GM21786 (cell line): ENCODE measurements around the gene SRP54.
A peak's percentile ranks its signal among the peaks of the same experiment; 100 is the strongest.
"Not testable (repeated sequence)": the region's sequence is repeated elsewhere in the genome, so short reads cannot be mapped to it uniquely, and the experiment has no call there.

Experiments
- ATAC-seq: cut with Tn5 transposase; IDR thresholded peaks from one replicate; pipeline ENCODE4 v1.9.1; 2021; ENCODE audit not compliant: unreplicated experiment

SRP54 gene

GRCh38 chr14:35046048-35046750, 63.4 kb downstream of the SRP54 start, which contains the start of gene FAM177A1:
Gene FAM177A1, plus strand, starts transcription at chr14:35046272. Its CDS starts 192 bp downstream, at chr14:35046464.
- peak; percentile 92 for ATAC-seq

GRCh38 chr14:35046751-35047536, 64.2 kb downstream of the SRP54 start:
- peak; percentile 20 for ATAC-seq

GRCh38 chr14:35047976-35048513, 65.3 kb downstream of the SRP54 start:
- ATAC-seq = no peak

- ATAC-seq = no peak
Observed at GRCh38 chr14:35050652-35051051, 67.9 kb downstream of the SRP54 start.

GRCh38 chr14:35051796-35052195, 69.0 kb downstream of the SRP54 start:
- ATAC-seq = no peak

- ATAC-seq = no peak
Observed at GRCh38 chr14:35052637-35053036, 69.8 kb downstream of the SRP54 start.

- not testable (repeated sequence) for ATAC-seq
Observed at GRCh38 chr14:35061113-35061791, 78.5 kb downstream of the SRP54 start.

GRCh38 chr14:35065731-35066130, 82.9 kb downstream of the SRP54 start:
- ATAC-seq = not testable (repeated sequence)

GRCh38 chr14:35068238-35069012, 85.6 kb downstream of the SRP54 start:
- ATAC-seq = no peak

GRCh38 chr14:35072226-35072625, 89.4 kb downstream of the SRP54 start:
- no peak for ATAC-seq

- no peak for ATAC-seq
Observed at GRCh38 chr14:35073486-35073885, 90.7 kb downstream of the SRP54 start.

- ATAC-seq = no peak
Observed at GRCh38 chr14:35078082-35078481, 95.3 kb downstream of the SRP54 start.
